Amniotic epithelial cell (primary cell): ENCODE data around the gene ASTE1.

Source experiments
- DNase-seq: peaks from one replicate; pipeline ENCODE4 v3.0.0-alpha.2; 2010; ENCODE audit warnings: low read depth

ASTE1 gene, protein sequence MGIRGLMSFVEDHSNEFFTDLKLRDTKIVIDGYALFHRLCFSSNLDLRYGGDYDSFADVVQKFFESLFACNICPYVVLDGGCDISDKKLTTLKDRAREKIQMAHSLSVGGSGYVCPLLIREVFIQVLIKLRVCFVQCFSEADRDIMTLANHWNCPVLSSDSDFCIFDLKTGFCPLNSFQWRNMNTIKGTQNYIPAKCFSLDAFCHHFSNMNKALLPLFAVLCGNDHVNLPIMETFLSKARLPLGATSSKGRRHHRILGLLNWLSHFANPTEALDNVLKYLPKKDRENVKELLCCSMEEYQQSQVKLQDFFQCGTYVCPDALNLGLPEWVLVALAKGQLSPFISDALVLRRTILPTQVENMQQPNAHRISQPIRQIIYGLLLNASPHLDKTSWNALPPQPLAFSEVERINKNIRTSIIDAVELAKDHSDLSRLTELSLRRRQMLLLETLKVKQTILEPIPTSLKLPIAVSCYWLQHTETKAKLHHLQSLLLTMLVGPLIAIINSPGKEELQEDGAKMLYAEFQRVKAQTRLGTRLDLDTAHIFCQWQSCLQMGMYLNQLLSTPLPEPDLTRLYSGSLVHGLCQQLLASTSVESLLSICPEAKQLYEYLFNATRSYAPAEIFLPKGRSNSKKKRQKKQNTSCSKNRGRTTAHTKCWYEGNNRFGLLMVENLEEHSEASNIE

DNA sequence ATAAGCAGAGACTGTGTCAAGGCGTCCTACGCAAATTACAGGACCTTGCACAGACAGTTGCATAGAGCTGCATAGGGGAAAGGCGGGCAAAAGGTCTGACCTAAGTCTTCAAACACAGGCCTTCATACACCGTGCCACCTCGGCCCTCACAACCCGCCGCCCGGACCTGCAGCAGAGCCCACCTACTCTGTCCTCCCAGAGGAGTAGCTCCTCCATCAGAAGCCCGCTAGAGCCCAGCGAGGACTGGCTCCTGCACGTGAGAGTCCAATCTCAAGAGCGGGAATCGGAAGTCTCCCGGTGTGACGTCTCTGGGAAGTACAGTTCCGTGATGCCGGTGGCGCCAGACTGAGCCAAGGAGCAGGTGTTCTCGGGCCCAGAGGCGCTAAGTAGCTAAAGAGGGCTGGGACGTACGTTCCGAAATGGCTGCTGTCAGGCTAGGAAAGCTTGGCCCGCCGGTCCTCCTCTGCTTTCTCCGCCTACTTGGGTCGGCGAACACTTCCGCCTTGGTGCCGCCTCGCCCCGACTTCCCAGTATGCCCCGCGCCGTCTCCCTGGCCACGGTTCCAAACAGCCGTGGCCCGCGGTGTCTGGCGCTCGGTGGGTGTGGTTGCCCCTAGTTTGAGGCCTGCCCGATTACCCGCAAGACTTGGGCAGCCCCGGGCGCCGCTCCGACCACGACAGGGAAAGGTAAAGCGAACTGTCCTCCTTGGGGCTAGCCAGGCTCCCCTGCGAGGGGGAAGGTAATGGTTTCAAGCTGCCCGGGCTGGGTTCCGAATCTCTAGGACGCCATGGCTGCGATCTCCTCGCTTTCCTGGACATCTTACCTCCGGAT, at the start of gene ASTE1, which contains the start of gene NEK11:
TSS of gene ASTE1 (minus strand) at position 505 of the 831 bp plus-strand sequence. CDS start 1,519 bp downstream, outside the sequence.
TSS of gene NEK11 (plus strand) at position 557 of the 831 bp plus-strand sequence. CDS start 2,832 bp downstream, outside the sequence.
- peak; percentile 72 for DNase-seq

- DNase-seq = peak; percentile 2
Measured at GRCh38 chr3:131075632-131076328, 49.2 kb upstream of the ASTE1 start.

- peak; percentile 22 for DNase-seq
Measured at GRCh38 chr3:131072845-131073244, 46.2 kb upstream of the ASTE1 start.

DNA sequence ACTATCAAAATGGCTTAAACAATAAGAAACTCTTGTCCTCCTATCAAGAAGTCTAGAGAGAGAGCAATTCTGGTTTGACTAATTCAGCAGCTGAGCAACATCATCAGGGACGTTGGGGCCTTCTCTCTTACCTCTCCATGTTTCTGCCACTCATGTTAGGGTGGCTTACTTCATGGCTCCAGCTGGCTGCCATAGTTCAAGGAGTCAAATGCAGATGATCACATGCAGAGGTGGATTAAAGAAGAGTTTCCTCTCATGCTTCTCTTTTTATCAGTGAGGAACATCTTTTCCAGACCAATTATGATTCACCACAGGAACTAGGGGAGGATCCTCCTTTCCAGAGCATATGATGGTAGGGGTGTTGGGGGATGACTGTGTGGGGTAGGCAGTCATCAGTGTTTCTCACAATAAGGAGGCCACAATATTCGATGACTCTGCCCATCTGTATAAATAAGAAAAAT, 45.5 kb upstream of the ASTE1 start:
- peak; percentile 62 for DNase-seq

DNA sequence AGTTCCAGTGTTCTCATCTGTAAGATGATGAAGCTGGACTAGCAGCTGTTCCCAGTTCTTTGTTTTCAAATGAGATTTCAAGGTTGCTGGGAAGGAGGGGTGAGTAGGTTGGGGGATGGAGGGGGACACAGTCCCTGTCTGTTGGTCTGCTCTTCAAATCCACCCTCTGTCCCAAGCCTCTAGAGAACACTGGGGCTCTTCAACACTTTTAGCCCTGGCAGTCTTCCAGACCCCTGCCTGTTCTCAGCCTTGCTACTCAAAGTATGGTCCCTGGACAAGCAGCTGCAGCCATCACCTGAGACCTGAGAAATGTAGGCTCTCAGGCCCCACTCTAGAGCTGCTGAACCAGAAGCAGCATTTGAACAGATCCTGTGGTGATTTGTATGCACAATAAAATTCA, 41.4 kb upstream of the ASTE1 start:
- no peak for DNase-seq

GRCh38 chr3:131053043-131053859, 26.6 kb upstream of the ASTE1 start:
- peak; percentile 24 for DNase-seq

DNA sequence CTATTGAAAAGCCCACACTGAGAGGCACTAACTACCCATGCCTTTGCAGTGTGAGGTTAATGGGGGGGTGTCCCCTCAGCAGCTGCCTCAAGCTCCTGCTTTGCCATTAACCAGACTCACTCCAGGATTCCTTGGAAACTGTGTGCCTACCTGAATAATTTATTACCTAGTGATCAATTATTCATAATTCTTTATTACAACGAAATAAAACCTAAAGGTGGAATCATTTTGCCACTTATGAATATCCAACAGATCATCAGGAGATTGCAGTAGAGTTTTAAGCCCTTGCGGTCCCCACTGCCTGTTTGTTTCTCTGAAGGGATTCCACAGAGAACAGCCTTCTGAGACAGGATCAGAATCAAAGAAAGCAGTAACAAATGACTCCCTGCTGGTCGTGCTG, 23.4 kb upstream of the ASTE1 start:
- DNase-seq = no peak

- DNase-seq = no peak
Measured at GRCh38 chr3:131048030-131048429, 21.4 kb upstream of the ASTE1 start.

DNA sequence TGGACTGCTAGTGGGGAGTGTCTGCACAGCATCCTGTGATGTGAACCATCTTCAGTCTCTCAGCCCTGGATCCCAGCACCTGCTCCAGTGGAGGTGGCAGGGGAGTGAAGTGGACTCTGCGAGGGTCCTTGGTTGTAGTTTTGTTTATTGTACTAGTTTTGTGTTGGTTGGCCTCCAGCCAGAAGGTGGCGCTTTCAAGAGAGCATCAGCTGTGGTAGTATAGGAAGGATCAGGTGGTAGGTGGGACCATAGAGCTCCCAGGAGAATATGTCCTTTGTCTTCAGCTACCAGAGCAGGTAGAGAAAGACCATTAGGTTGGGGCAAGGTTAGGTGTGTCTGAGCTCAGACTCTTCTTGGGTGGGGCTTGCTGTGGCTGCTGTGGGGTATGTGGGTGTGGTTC, 21.0 kb upstream of the ASTE1 start:
- DNase-seq = no peak

GRCh38 chr3:131042271-131042985, 15.8 kb upstream of the ASTE1 start:
- peak; percentile 14 for DNase-seq

DNA sequence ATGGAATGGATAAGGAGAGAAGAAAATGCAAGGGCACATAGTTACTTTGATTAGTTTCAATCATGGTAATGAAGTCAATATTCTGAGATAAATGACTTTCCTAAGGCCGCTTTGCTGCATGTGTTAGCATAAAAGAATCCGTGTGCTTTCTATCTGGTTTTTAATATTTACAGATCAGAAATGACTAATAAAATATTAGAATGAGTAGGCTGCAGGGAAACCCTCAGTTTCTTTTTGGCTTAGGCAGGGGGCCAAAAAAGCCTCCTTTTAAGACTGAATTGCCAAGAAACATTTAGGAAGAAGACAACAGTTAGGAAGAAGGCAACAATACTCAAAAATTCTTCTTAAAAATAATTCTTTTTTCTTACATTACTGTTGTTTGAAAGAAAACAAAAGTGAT, 11.7 kb upstream of the ASTE1 start:
- DNase-seq = no peak

GRCh38 chr3:131036986-131037385, 10.4 kb upstream of the ASTE1 start:
- DNase-seq = no peak

- peak; percentile 88 for DNase-seq
Measured at GRCh38 chr3:131036200-131036816, 9.7 kb upstream of the ASTE1 start.

DNA sequence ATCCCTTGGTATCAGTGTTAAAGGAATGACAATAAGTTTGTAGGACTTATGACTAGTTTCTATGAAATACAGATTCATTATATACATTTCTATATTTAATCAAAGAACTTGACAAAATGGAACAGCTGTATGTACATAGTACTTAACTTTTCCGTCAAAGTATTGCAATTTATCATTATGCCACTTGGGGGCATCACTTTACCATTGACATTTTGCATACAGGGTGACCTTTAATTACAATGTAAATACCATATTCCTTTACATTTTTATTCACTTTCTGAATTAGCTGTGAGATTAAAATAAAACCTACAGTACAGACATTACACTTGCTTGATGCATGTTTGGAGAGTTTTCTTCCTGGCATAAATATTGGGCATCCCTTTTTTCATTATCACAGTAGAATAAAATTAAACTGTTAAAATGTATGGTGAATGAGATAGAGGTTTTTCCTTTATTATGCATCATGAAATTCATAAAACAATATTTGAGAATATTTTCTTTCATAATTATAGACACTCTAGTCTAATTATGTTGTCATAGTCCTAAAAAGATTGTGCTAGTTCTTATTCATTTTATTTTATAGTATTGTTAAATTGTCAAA, 7.0 kb upstream of the ASTE1 start:
- DNase-seq = peak; percentile 44

GRCh38 chr3:131031660-131032059, 5.0 kb upstream of the ASTE1 start:
- DNase-seq = no peak

- no peak for DNase-seq
Measured at GRCh38 chr3:131028844-131029243, 2.2 kb upstream of the ASTE1 start.

DNA sequence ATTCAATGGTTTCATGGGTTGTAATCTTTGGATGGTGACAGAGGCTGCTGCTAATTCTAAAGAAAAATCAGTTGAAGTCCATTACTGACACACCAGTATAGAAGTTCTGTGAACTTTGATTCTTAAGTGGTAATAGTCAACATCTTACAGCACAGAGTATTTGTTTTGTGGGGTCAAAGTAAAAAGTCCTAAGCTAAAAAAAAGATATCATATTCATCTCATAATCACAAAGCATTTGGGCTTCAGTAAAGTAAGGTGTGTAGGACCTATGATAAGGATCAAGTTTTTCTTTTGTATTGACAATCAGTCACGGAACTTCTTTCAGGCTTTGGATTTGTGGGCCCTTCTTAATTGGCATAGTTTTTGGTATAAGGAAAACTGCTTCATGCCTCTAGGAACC, 1.1 kb downstream of the ASTE1 start:
- no peak for DNase-seq

GRCh38 chr3:131020122-131020693, 6.4 kb downstream of the ASTE1 start:
- DNase-seq = no peak

GRCh38 chr3:131018970-131019369, 7.7 kb downstream of the ASTE1 start:
- no peak for DNase-seq
